Measurements from ENCODE around the gene WNT10A. TPM values are rescaled to one million over a fixed set of nuclear protein-coding genes. Genes with fewer than 3 reads are reported as not detected.

Gene WNT10A
- total RNA-seq, 1 experiment from 2014 or later: 2.4 TPM

DNA sequence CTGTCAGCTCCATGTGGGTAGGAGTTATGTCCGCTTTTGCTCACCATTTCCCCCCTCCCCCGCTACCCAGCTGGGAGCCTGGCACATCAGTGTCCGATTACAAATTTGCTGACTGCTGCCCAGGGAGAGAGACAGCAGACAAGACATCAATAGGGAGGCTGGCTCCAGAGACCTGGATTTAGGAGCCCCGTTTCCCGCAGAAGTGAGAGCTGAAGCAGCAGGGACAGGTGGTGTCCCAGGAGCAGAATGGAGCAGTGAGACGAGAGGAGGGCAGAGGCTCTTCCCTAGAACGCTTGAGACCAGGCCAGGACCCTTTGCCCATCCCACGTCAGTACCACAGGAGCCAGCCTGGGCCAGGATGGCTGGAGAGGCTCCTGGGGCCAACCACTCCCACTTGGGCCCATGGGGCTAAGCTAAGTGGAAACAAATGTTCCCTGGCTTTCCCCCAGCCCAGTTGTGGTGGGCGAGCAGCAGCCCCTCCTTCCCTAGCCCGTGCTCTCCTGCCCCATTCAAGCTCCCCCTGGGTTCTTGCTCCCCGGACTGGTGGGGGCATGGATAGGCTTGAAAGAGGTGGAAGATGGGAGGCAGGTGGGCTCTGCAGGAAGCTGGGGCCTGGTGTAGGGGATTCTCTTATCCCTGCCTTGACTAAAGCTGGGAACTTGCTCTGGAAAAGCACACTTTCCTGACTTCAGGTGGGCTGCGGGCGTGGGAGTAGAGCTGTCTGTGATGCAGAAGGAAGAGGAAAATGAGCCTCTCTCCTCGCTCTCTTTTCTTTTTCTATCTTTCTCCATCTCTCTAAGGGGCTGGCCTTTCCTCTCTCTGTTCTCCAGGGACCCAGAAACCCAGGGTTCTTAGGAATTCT is 25.1 kb upstream of the WNT10A start:
- no peak overlapping the region for H3K4me3 Mint-ChIP-seq (ENCODE audit: low read depth, unreplicated experiment)

DNA sequence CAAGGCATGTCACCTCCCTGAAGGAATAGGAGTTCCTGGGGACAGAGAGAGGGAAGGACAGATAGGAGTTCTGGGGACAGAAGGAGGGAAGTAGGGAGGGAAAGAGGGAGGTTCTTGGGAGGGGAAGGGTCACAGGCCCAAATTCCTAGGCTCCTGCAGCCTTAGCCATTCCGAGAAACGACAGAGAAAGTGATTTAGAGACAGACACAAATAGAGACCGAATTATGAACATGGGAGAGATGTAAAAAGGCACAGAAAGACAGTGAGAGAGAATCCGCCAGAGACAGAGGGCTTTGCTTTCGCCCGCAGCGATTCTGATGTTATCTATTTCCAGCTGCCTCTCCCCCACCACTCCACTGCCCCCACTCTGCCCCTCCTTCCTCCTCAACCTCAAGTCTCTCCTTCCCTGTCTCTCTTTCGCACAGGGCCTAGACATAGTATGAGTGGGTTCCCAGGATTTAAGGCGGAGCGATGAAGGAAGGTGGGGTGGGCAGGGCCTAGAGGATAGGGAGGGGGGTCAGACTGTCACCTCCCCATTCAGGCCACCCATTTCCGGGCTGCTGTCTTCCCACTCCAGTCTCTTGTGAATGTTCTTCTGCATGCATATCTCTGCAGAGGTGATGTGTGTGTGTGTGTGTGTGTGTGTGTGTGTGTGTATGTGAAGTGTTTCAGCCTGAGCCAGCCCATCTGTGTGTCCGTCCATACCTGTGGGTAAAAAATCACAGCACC is 24.3 kb upstream of the WNT10A start:
- no peak overlapping the region for H3K4me3 Mint-ChIP-seq (ENCODE audit: low read depth, unreplicated experiment)
- no peak overlapping the region for H3K27ac Mint-ChIP-seq (ENCODE audit: unreplicated experiment)
- H3K27me3 Mint-ChIP-seq (ENCODE audit: unreplicated experiment): peaks cover 85% of the 10 kb centered on the region
- no peaks in the 10 kb centered on the region for H3K36me3 Mint-ChIP-seq (ENCODE audit: insufficient read depth, unreplicated experiment)
- TF ChIP-seq CTCF (IDR thresholded peaks at IDR 0.05; ENCODE audit: unreplicated experiment): no peak
- DNase-seq: no peak
- no peaks in the 10 kb centered on the region for H3K9me3 Mint-ChIP-seq (ENCODE audit: low read depth, unreplicated experiment)
- intact Hi-C loops (cut with micrococcal nuclease; ENCODE audit: unreplicated experiment): loop anchor here (10.0 kb wide), 1 partner anchor 128 kb away; the partner anchor contains the start of gene FEV
- CTCF ChIA-PET: no interaction called here
- BruUV-seq (replicated peaks): no TSS peak
- H3K4me1 Mint-ChIP-seq (ENCODE audit: low read depth, unreplicated experiment): peaks cover 30% of the 10 kb centered on the region

More for the DNA sequence above, 25.1 kb upstream of the WNT10A start:
- no peak for DNase-seq
- H3K36me3 Mint-ChIP-seq (ENCODE audit: insufficient read depth, unreplicated experiment): no peaks in the 10 kb centered on the region
- CTCF ChIA-PET: no interaction called here
- peaks cover 22% of the 10 kb centered on the region for H3K4me1 Mint-ChIP-seq (ENCODE audit: low read depth, unreplicated experiment)
- no peak for TF ChIP-seq CTCF (IDR thresholded peaks at IDR 0.05; ENCODE audit: unreplicated experiment)
- H3K27ac Mint-ChIP-seq (ENCODE audit: unreplicated experiment): no peak overlapping the region
- peaks cover 77% of the 10 kb centered on the region for H3K27me3 Mint-ChIP-seq (ENCODE audit: unreplicated experiment)
- no TSS peak for BruUV-seq (replicated peaks)
- intact Hi-C loops (cut with micrococcal nuclease; ENCODE audit: unreplicated experiment): loop anchor here (10.0 kb wide), 1 partner anchor 129 kb away; the partner anchor contains the start of gene FEV
- no peaks in the 10 kb centered on the region for H3K9me3 Mint-ChIP-seq (ENCODE audit: low read depth, unreplicated experiment)

DNA sequence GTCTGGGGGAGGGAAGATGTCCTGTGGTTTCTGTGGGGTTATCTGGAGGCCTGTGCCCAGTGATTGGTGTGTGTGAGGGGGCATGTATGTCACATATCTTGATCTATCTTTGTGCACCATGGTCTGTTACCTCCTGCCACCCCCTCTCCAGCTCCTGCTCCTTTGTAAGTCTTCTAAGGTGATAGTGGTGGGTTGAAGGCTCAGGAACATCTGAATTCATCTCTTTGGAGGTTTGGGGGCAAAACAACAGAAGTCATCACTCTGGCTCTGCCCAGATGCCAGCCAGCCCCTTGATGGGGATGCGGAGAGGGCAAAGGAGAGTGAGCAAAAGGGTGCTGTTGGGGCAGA is 23.8 kb upstream of the WNT10A start:
- H3K27me3 Mint-ChIP-seq (ENCODE audit: unreplicated experiment): peaks cover 90% of the 10 kb centered on the region
- H3K4me1 Mint-ChIP-seq (ENCODE audit: low read depth, unreplicated experiment): peaks cover 35% of the 10 kb centered on the region

More for the DNA sequence above, 23.8 kb upstream of the WNT10A start:
- intact Hi-C loops (cut with micrococcal nuclease; ENCODE audit: unreplicated experiment): loop anchor here (10.0 kb wide), 1 partner anchor 128 kb away; the partner anchor contains the start of gene FEV
- CTCF ChIA-PET: no interaction called here
- Mint-ChIP-seq H3K4me3 (ENCODE audit: low read depth, unreplicated experiment) (no peak overlapping the region), H3K27ac (ENCODE audit: unreplicated experiment) (no peak overlapping the region), H3K36me3 (ENCODE audit: insufficient read depth, unreplicated experiment) (no peaks in the 10 kb centered on the region), H3K9me3 (ENCODE audit: low read depth, unreplicated experiment) (no peaks in the 10 kb centered on the region)
- no TSS peak for BruUV-seq (replicated peaks)
- no peak for DNase-seq
- TF ChIP-seq CTCF (IDR thresholded peaks at IDR 0.05; ENCODE audit: unreplicated experiment): no peak
